PFSK-1 (cell line): Measurements from ENCODE around the gene MOGAT3.

Experiments used
- FOXP2 ChIP-seq: optimal IDR thresholded peaks from 2 replicates; pipeline ENCODE3; 2011; ENCODE audit warnings: borderline replicate concordance, control low read depth, inconsistent platforms; ENCODE audit not compliant: insufficient read depth; ENCODE audit errors: extremely low read length, extremely low read depth
- POLR2AphosphoS5 ChIP-seq: IDR thresholded peaks from 2 replicates; pipeline ENCODE4 v1.6.1; 2012; ENCODE audit warnings: low read depth, mild to moderate bottlenecking, control low read depth, low read length, moderate library complexity
- REST ChIP-seq, 2 experiments: IDR thresholded peaks; 2 replicates each; pipeline versions ENCODE4 v1.6.1 to v1.8.0; 2011 to 2012; ENCODE audit warnings: low read depth in 2 of 2, low read length in 2 of 2, control low read depth in 1 of 2, inconsistent platforms in 1 of 2, mild to moderate bottlenecking in 1 of 2, moderate library complexity in 1 of 2; ENCODE audit not compliant: insufficient read depth in 1 of 2
- SIN3A ChIP-seq: IDR thresholded peaks from 2 replicates; pipeline ENCODE4 v1.6.1; 2012; ENCODE audit warnings: mild to moderate bottlenecking, low read length, moderate library complexity, borderline replicate concordance; ENCODE audit not compliant: insufficient read depth
- TAF1 ChIP-seq: IDR thresholded peaks from 2 replicates; pipeline ENCODE4 v1.6.1; 2012; ENCODE audit warnings: low read length, control low read depth, borderline replicate concordance; ENCODE audit not compliant: insufficient read depth

Gene MOGAT3

GRCh38 chr7:101189109-101189508 is 11.7 kb downstream of the MOGAT3 start:
- TF ChIP-seq POLR2AphosphoS5: no peak
- TF ChIP-seq SIN3A: no peak
- no peak for TF ChIP-seq REST (IDR thresholded peaks at IDR 0.05; ENCODE audit: insufficient read depth in 1 of 2, low read depth in 2 of 2, low read length in 2 of 2)
- TF ChIP-seq FOXP2: no peak
- no peak for TF ChIP-seq TAF1

GRCh38 chr7:101186844-101187428 is 13.9 kb downstream of the MOGAT3 start:
- no peak for TF ChIP-seq SIN3A
- no peak for TF ChIP-seq POLR2AphosphoS5

GRCh38 chr7:101186194-101186593 is 14.6 kb downstream of the MOGAT3 start:
- TF ChIP-seq SIN3A (no peak), TAF1 (no peak), FOXP2 (no peak), POLR2AphosphoS5 (no peak), REST (IDR thresholded peaks at IDR 0.05; ENCODE audit: insufficient read depth in 1 of 2, low read depth in 2 of 2, low read length in 2 of 2) (no peak)

- TF ChIP-seq SIN3A (no peak), POLR2AphosphoS5 (no peak), TAF1 (no peak), FOXP2 (no peak), REST (IDR thresholded peaks at IDR 0.05; ENCODE audit: insufficient read depth in 1 of 2, low read depth in 2 of 2, low read length in 2 of 2) (no peak)
These were observed 15.5 kb downstream of the MOGAT3 start for GRCh38 chr7:101185258-101185839.

- no peak for TF ChIP-seq REST (IDR thresholded peaks at IDR 0.05; ENCODE audit: insufficient read depth in 1 of 2, low read depth in 2 of 2, low read length in 2 of 2)
- TF ChIP-seq FOXP2: no peak
- TF ChIP-seq TAF1: no peak
These were observed 20.6 kb downstream of the MOGAT3 start, which contains the start of gene NAT16 for GRCh38 chr7:101180130-101180755. TSS of gene NAT16 (minus strand) at chr7:101180293. CDS start at chr7:101174807, 5,486 bp downstream.
